GM20000 (cell line): ENCODE results near the gene SLFN12L.
A peak's percentile ranks its signal among the peaks of the same experiment; 100 is the strongest.

ENCODE experiments used
- DNase-seq: peaks from one replicate; pipeline ENCODE4 v3.0.0; 2012; ENCODE audit warnings: low spot score
- TF ChIP-seq, protein P1 (sequence below): IDR thresholded peaks from 2 replicates; pipeline ENCODE4 v1.5.1; 2012; ENCODE audit warnings: mild to moderate bottlenecking, control low read depth; ENCODE audit errors: extremely low read depth, missing control alignments

SLFN12L gene

DNA sequence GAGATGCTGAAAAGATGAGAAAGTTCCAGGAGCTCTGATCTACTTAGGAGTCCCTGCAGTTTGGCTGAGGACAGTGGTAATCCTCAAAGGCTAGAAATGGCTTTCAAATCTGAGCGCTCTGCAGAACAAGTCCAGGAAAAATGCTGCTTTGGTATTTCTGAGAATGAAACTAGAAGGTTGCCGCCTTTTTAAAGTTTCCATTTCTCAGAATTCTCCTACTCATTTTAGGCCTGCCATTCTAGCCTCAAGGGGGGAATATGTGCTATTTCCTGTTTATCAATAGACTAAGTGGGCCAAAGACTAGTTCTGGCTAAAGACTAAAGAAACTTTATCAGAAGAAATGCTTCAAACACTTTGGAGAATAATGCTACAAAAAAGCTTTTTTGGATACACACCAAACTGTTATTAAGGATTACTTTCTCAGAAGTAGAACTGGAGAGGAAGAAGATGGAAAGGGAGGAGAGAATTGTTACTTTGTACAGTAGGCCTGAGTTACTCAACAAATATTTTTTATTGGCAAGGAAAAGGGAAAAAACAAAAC is at the start of gene SLFN12L:
Gene SLFN12L (minus strand): TSS at position 78 of the 541 bp plus-strand sequence. CDS start 15,314 bp downstream, outside the sequence.
- DNase-seq = peak; percentile 22
- TF ChIP-seq, protein P1, sequence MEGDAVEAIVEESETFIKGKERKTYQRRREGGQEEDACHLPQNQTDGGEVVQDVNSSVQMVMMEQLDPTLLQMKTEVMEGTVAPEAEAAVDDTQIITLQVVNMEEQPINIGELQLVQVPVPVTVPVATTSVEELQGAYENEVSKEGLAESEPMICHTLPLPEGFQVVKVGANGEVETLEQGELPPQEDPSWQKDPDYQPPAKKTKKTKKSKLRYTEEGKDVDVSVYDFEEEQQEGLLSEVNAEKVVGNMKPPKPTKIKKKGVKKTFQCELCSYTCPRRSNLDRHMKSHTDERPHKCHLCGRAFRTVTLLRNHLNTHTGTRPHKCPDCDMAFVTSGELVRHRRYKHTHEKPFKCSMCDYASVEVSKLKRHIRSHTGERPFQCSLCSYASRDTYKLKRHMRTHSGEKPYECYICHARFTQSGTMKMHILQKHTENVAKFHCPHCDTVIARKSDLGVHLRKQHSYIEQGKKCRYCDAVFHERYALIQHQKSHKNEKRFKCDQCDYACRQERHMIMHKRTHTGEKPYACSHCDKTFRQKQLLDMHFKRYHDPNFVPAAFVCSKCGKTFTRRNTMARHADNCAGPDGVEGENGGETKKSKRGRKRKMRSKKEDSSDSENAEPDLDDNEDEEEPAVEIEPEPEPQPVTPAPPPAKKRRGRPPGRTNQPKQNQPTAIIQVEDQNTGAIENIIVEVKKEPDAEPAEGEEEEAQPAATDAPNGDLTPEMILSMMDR = no peak

DNA sequence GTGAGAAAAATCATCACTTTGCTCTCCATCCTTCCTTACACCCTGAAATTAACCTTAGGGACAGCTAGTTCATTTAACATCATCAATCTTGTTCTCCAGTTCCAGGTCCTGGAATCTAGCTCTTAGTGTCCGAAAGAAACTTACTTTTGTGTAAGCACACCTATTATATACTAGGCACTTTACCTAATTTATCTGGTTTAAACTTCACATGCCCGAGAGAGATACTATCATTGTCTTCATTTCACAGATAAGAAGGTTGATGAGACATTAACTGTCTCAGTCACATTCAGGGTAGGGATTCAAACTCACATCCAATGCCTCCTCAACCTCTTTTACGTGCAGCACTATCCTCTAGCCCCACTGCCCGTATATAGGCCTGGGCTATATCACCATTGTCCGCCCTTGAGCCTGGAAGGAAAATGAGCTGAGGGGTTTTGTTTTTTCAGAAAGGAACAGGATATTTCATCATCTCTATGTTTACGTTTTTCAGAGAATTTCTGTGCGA is 49.1 kb upstream of the SLFN12L start:
- no peak for DNase-seq
- TF ChIP-seq, protein P1 = no peak

DNA sequence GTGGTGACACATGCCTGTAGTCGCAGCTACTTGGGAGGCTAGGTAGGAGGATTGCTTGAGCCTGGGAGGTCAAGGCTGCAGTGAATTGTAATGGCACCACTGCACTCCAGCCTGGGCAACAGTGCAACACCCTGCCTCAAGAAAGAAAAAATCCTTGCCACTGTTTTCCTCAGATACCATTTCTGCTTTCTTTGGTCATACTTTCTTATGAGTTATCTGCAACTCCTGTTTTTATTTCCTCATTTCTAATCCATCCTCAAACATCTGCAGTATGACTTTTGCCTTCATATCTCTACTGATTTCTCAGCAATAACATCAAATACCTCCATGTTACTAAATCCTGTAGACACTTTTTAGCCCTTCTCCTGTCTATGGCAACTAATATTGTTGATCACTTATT is 46.6 kb upstream of the SLFN12L start:
- TF ChIP-seq, protein P1 = no peak
- DNase-seq = no peak

DNA sequence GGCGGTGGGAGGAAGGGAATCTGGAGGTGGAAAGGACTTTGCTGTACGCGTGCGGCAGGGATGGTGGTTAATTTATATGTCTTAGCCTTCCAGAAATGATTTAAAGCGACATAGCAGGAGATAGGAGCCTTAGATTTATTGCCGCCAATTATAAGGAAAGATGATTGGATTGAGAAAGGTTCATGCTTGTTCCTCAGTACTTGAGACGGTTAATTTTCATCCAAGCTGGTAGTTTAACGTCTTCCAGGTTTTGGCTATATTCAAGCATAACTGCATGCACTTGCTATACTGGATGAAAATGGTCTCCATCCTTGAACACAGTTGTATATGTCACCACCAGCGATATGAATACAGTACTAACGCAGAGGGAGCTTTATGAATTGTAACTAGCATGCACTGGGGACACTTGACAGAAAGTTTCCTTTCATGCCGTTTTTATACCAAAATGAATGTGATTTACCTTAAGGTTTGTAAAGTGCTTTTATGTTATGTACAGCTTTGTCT is 41.5 kb upstream of the SLFN12L start:
- TF ChIP-seq, protein P1 = no peak
- DNase-seq = no peak

DNA sequence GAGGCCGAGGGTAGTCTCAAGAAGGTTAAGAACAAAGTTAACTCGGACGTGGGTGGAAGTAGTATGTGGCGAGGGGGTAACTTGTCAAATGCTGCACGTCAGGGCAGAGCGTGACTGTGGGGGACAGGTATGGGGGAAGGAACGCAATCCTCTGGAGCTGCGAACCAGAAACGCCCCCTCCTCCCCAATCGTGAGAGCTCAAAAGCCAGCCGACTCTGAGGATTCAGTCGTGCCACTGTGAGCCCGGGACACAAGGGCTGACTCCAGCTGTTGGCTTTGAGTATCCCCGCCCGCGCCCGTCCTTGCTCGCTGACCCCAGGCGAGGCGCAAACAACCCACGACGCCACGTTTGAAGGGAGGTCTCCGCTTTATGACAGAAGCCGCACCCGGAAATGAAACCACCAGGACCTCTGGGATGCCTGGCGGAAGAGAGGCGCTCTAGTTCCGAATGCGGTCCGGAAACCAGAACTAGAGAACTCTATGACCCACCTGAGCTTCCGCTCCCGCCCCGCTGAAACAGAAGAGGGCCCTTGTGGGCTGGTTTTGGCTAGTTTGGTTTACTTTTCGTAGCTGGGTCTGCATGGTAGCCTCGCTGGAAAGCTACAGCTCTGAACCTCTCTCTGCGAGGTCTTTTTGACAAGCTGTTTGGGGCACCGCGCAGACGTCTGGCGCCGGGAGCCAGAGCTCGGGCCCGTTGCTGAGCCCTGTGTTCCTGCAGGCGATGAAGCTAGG is 40.9 kb upstream of the SLFN12L start, which contains the start of gene PEX12:
Gene PEX12 (minus strand): TSS at position 375 of the 732 bp plus-strand sequence. CDS start 550 bp downstream, outside the sequence.
- DNase-seq = peak; percentile 79
- TF ChIP-seq, protein P1 = no peak

DNA sequence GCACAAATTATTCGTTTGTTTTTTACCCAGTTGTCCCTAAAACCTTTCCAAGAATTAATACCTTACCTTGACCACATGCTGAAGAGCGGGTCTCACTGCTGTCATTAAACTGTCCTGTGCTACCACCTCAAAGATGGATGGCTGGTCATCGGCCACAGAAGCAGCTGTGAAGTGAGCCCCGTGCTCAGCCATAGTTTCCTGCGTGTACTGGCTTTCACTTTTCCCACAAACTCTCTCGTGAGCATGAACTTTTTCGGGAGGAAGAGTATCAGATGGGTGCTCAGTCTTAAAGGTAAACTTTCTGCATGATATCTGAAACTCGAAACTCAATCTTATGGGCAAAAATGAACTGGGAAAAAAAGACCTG is 40.3 kb upstream of the SLFN12L start:
- no peak for DNase-seq
- TF ChIP-seq, protein P1 = no peak

DNA sequence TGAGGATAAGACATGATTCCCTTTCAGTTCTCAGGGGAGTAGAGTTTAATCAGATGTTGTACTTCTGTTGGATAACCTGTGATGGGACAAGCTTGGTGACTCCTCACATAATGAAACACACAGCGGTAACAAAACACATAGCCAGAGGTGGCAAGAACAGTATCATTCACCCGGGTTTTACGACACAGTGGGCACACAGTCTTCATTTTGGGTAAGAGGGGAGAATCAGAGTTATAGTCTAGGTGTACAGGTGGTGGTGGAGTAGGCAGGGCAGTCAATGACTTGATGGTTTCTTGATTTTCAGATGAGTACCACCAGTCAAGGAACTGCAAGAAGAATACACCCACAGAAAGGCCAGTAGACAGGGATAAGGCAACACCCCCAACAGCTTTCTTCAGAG is 38.3 kb upstream of the SLFN12L start:
- DNase-seq = no peak
- TF ChIP-seq, protein P1 = no peak
